ENCODE data around the gene PRM3. TPM values are rescaled to one million over a fixed set of nuclear protein-coding genes. Genes with fewer than 3 reads are reported as not detected.

PRM3 gene
- total RNA-seq, 2 experiments from 2014 or later = not detected

DNA sequence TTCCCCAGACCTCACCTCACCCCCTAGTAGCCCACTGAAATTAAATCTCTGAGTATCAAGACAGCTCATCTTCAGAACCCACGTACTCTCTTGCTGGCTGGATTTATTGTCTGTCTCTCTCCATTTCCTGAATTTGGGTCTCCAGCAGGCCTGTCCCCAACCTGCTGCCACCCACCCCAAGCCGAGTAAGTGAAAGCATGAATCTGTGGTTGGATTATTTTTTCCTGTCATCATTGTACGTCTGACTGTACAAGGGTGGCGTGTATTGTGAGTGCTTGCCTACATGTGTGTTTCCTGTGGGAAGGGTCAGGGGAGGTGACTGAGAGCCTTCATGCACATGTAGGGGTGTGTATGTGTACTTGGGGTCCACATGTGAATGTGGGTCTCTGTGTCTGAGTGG lies 9.7 kb downstream of the PRM3 start:
- Histone ChIP-seq H3K9me2 (ENCODE audit: insufficient read depth, low read length) (no peaks in the 10 kb centered on the region), H3K79me2 (ENCODE audit: insufficient read depth, low read depth, low read length) (no peaks in the 10 kb centered on the region), H3K9me3 (ENCODE audit: low read length) (no peaks in the 10 kb centered on the region), H3K4me3 (ENCODE audit: low read depth, low read length, poor library complexity, severe bottlenecking) (no peak overlapping the region), H3K27ac (ENCODE audit: low read depth, low read length, poor library complexity, severe bottlenecking) (peak overlapping the region; percentile 3), H3K36me3 (ENCODE audit: insufficient read depth, low read length) (no peaks in the 10 kb centered on the region), H3K4me1 (ENCODE audit: insufficient read depth, low read length, poor library complexity, severe bottlenecking) (peaks cover 25% of the 10 kb centered on the region), H4K20me1 (ENCODE audit: insufficient read depth, low read length) (no peaks in the 10 kb centered on the region), H3K4me2 (ENCODE audit: low read length) (peak overlapping the region; percentile 43), H2AFZ (ENCODE audit: low read length) (peak overlapping the region; percentile 84)
- no peak for DNase-seq (ENCODE audit: low spot score)
- TF ChIP-seq, protein P1, sequence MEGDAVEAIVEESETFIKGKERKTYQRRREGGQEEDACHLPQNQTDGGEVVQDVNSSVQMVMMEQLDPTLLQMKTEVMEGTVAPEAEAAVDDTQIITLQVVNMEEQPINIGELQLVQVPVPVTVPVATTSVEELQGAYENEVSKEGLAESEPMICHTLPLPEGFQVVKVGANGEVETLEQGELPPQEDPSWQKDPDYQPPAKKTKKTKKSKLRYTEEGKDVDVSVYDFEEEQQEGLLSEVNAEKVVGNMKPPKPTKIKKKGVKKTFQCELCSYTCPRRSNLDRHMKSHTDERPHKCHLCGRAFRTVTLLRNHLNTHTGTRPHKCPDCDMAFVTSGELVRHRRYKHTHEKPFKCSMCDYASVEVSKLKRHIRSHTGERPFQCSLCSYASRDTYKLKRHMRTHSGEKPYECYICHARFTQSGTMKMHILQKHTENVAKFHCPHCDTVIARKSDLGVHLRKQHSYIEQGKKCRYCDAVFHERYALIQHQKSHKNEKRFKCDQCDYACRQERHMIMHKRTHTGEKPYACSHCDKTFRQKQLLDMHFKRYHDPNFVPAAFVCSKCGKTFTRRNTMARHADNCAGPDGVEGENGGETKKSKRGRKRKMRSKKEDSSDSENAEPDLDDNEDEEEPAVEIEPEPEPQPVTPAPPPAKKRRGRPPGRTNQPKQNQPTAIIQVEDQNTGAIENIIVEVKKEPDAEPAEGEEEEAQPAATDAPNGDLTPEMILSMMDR (conservative IDR thresholded peaks at IDR 0.05; ENCODE audit: low read length) = no peak
- TF ChIP-seq EZH2phosphoT487 (IDR thresholded peaks at IDR 0.05; ENCODE audit: borderline replicate concordance, low read depth, low read length) = no peak
- POLR2A ChIA-PET = interaction anchor here (0.6 kb wide), 2 partner anchors 31 to 107 kb away, joined by 3 to 4 read pairs; no protein-coding TSS in a partner anchor
- CTCF ChIA-PET (ENCODE audit: unreplicated experiment) = no interaction called here
- intact Hi-C loops (cut with micrococcal nuclease; ENCODE audit: unreplicated experiment) = no loop called here
- BruUV-seq (replicated peaks) = no TSS peak

DNA sequence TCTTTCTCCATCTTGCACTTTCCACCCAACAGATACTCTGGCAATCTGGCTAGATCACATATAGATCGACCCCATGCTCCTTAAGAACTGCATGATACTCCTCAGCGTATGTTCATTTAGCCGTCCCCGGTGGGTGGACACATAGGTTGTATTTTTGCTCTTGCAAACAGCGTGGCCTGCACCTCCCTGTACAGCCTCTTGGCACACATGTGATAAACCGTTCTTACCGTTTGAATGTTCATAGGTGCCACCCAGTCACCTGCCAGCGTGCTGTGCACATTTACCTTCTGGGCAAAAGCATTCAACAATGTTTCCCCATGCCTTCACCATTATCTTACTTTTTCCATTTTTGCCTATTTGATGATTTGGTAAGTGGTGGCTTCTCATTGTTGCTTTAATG lies 10.5 kb downstream of the PRM3 start:
- no peak overlapping the region for H3K4me2 ChIP-seq (ENCODE audit: low read length)
- ChIA-PET POLR2A (no interaction called here), CTCF (ENCODE audit: unreplicated experiment) (no interaction called here)
- H3K79me2 ChIP-seq (ENCODE audit: insufficient read depth, low read depth, low read length) = no peaks in the 10 kb centered on the region
- H3K36me3 ChIP-seq (ENCODE audit: insufficient read depth, low read length) = no peaks in the 10 kb centered on the region
- intact Hi-C loops (cut with micrococcal nuclease; ENCODE audit: unreplicated experiment) = no loop called here
- H2AFZ ChIP-seq (ENCODE audit: low read length) = no peak overlapping the region
- no peaks in the 10 kb centered on the region for H4K20me1 ChIP-seq (ENCODE audit: insufficient read depth, low read length)
- no TSS peak for BruUV-seq (replicated peaks)
- no peak overlapping the region for H3K4me3 ChIP-seq (ENCODE audit: low read depth, low read length, poor library complexity, severe bottlenecking)
- H3K9me2 ChIP-seq (ENCODE audit: insufficient read depth, low read length) = no peaks in the 10 kb centered on the region
- no peak overlapping the region for H3K27ac ChIP-seq (ENCODE audit: low read depth, low read length, poor library complexity, severe bottlenecking)
- peaks cover 33% of the 10 kb centered on the region for H3K4me1 ChIP-seq (ENCODE audit: insufficient read depth, low read length, poor library complexity, severe bottlenecking)
- TF ChIP-seq EZH2phosphoT487 (IDR thresholded peaks at IDR 0.05; ENCODE audit: borderline replicate concordance, low read depth, low read length) = no peak
- TF ChIP-seq, protein P1 (conservative IDR thresholded peaks at IDR 0.05; ENCODE audit: low read length) = no peak
- H3K9me3 ChIP-seq (ENCODE audit: low read length) = no peaks in the 10 kb centered on the region
- no peak for DNase-seq (ENCODE audit: low spot score)

DNA sequence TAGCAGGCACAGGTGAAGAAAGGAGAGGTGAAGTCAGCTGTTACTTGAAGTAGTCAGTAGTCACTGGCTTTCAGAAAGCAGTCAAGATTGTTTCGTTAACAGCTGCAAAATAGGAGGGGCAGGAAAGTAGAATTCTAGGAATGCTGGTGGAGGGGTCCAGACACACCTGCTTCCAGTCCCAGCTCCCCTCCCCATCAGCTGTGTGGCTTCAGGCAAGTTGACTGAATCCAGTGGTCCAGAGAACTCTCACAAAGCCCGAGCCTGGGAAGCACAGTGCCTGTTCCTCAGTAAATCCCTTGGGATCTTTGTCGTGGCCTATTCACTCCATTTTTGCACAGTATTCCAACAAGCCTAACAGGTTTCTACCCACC lies 12.8 kb downstream of the PRM3 start:
- CTCF ChIA-PET (ENCODE audit: unreplicated experiment) = interaction anchor here (0.6 kb wide), 1 partner anchor 92 kb away, joined by 3 read pairs; no protein-coding TSS in a partner anchor
- Histone ChIP-seq H3K4me1 (ENCODE audit: insufficient read depth, low read length, poor library complexity, severe bottlenecking) (peaks cover 46% of the 10 kb centered on the region), H4K20me1 (ENCODE audit: insufficient read depth, low read length) (no peaks in the 10 kb centered on the region), H3K27ac (ENCODE audit: low read depth, low read length, poor library complexity, severe bottlenecking) (no peak overlapping the region), H3K4me3 (ENCODE audit: low read depth, low read length, poor library complexity, severe bottlenecking) (no peak overlapping the region), H3K4me2 (ENCODE audit: low read length) (no peak overlapping the region), H3K36me3 (ENCODE audit: insufficient read depth, low read length) (peaks cover 1% of the 10 kb centered on the region; the same call in 1 of the 2 replicates), H3K79me2 (ENCODE audit: insufficient read depth, low read depth, low read length) (peaks cover 1% of the 10 kb centered on the region; the same call in 1 of the 2 replicates), H2AFZ (ENCODE audit: low read length) (no peak overlapping the region), H3K9me3 (ENCODE audit: low read length) (no peaks in the 10 kb centered on the region), H3K9me2 (ENCODE audit: insufficient read depth, low read length) (no peaks in the 10 kb centered on the region)
- BruUV-seq (replicated peaks) = no TSS peak
- POLR2A ChIA-PET = interaction anchor here (0.5 to 2.9 kb wide), 3 partner anchors 38 to 106 kb away, joined by 3 to 11 read pairs (median 4); no protein-coding TSS in a partner anchor
- TF ChIP-seq, protein P1 (conservative IDR thresholded peaks at IDR 0.05; ENCODE audit: low read length) = no peak
- TF ChIP-seq EZH2phosphoT487 (IDR thresholded peaks at IDR 0.05; ENCODE audit: borderline replicate concordance, low read depth, low read length) = no peak
- DNase-seq (ENCODE audit: low spot score) = no peak
- intact Hi-C loops (cut with micrococcal nuclease; ENCODE audit: unreplicated experiment) = no loop called here
